OCI-LY3 (cell line): ENCODE results near the gene IL13RA1.
"Not testable (repeated sequence)": the region's sequence is repeated elsewhere in the genome, so short reads cannot be mapped to it uniquely, and the experiment has no call there.

ENCODE experiments used
- H2AFZ ChIP-seq: fragments of 200-600, 300-600 bp; shearing (Covaris generic); 2 replicates; pipeline ENCODE4 v1.6.0; 2014; ENCODE audit warnings: antibody characterized with exemption, low read depth, low read length
- H3K27ac ChIP-seq: fragments of 200-600, 300-600 bp; sonication (generic); 2 replicates; pipeline ENCODE4 v1.5.1; 2014; ENCODE audit warnings: mild to moderate bottlenecking, low read length, moderate library complexity, mixed read lengths
- H3K27me3 ChIP-seq: fragments of 200-600, 300-600 bp; sonication (generic); 2 replicates; pipeline ENCODE4 v1.6.1; 2014; ENCODE audit warnings: low read depth, low read length, mixed read lengths
- H3K36me3 ChIP-seq: fragments of 200-600, 300-600 bp; sonication (generic); replicated peaks from 2 replicates; pipeline ENCODE3; 2014; ENCODE audit warnings: low read depth, low read length, mixed read lengths
- H3K4me1 ChIP-seq: fragments of 300-600, 200-600 bp; sonication (generic); 2 replicates; pipeline ENCODE4 v1.6.1; 2014; ENCODE audit warnings: low read length, mixed read lengths
- H3K4me2 ChIP-seq: fragments of 200-600, 300-600 bp; sonication (generic); 2 replicates; pipeline ENCODE4 v1.6.1; 2014; ENCODE audit warnings: low read length, mixed read lengths
- H3K4me3 ChIP-seq: fragments of 300-600, 200-600 bp; sonication (generic); 2 replicates; pipeline ENCODE4 v1.5.1; 2014; ENCODE audit warnings: antibody characterized with exemption, mild to moderate bottlenecking, low read length, moderate library complexity
- H3K79me2 ChIP-seq: fragments of 300-600, 200-600 bp; shearing (Covaris generic); 2 replicates; pipeline ENCODE4 v1.6.1; 2014; ENCODE audit warnings: mild to moderate bottlenecking, low read length, mixed read lengths
- H3K9ac ChIP-seq: fragments of 300-600, 200-600 bp; shearing (Covaris generic); 2 replicates; pipeline ENCODE4 v1.6.0; 2014; ENCODE audit warnings: mild to moderate bottlenecking, low read length, moderate library complexity
- H3K9me3 ChIP-seq: fragments of 200-600, 300-600 bp; shearing (Covaris generic); 2 replicates; pipeline ENCODE4 v1.6.1; 2014; ENCODE audit warnings: low read length, mixed read lengths; ENCODE audit not compliant: insufficient read depth
- H4K20me1 ChIP-seq: fragments of 200-600, 300-600 bp; sonication (generic); 2 replicates; pipeline ENCODE4 v1.6.1; 2016; ENCODE audit warnings: low read length, mixed read lengths; ENCODE audit not compliant: insufficient read depth
- CTCF ChIP-seq: fragments of 200-600, 300-600 bp; sonication (generic); IDR thresholded peaks from 2 replicates; pipeline ENCODE4 v1.5.1; 2014; ENCODE audit warnings: antibody characterized with exemption, low read length, low read depth
- EZH2phosphoT487 ChIP-seq: fragments of 200-600 bp; shearing (Covaris generic); IDR thresholded peaks from 2 replicates; pipeline ENCODE4 v1.6.1; 2018; ENCODE audit warnings: antibody characterized with exemption, mixed run types, low read depth

Gene IL13RA1

GRCh38 chrX:118729042-118729652 is 1.7 kb downstream of the IL13RA1 start:
- Histone ChIP-seq H3K9ac (no peak overlapping the region), H3K4me3 (no peak overlapping the region), H3K9me3 (0 out of 2 replicates have a peak, but pooled peaks cover 6% of the 10 kb centered on the region), H3K27ac (no peak overlapping the region), H4K20me1 (no peaks in the 10 kb centered on the region), H3K79me2 (no peaks in the 10 kb centered on the region), H3K36me3 (no peaks in the 10 kb centered on the region), H3K4me1 (peaks cover 19% of the 10 kb centered on the region), H3K4me2 (no peak overlapping the region), H2AFZ (no peak overlapping the region), H3K27me3 (peaks cover 24% of the 10 kb centered on the region)
- TF ChIP-seq CTCF, result no peak
- no peak for TF ChIP-seq EZH2phosphoT487

- H3K9ac ChIP-seq, result no peak overlapping the region
Measured at GRCh38 chrX:118730500-118731247, 3.3 kb downstream of the IL13RA1 start.

GRCh38 chrX:118732551-118732950 is 5.1 kb downstream of the IL13RA1 start:
- H3K36me3 ChIP-seq, H3K4me2 ChIP-seq, H4K20me1 ChIP-seq, H3K9ac ChIP-seq, H3K79me2 ChIP-seq, H3K27ac ChIP-seq, H2AFZ ChIP-seq, H3K4me3 ChIP-seq: not testable (repeated sequence)
- Histone ChIP-seq H3K27me3 (peaks cover 15% of the 10 kb centered on the region), H3K4me1 (peaks cover 15% of the 10 kb centered on the region), H3K9me3 (peaks cover 16% of the 10 kb centered on the region; the same call in 1 of the 2 replicates)

More at GRCh38 chrX:118730500-118731247, 3.3 kb downstream of the IL13RA1 start:
- H3K4me2 ChIP-seq, result no peak overlapping the region
- H3K79me2 ChIP-seq, result no peaks in the 10 kb centered on the region
- H3K4me3 ChIP-seq, result no peak overlapping the region
- H3K27me3 ChIP-seq, result peaks cover 24% of the 10 kb centered on the region
- H4K20me1 ChIP-seq, result no peaks in the 10 kb centered on the region
- no peak overlapping the region for H3K27ac ChIP-seq
- H2AFZ ChIP-seq, result no peak overlapping the region
- H3K36me3 ChIP-seq, result no peaks in the 10 kb centered on the region
- peaks cover 21% of the 10 kb centered on the region for H3K4me1 ChIP-seq
- TF ChIP-seq CTCF, result no peak
- H3K9me3 ChIP-seq, result peaks cover 13% of the 10 kb centered on the region; the same call in 1 of the 2 replicates

- no peaks in the 10 kb centered on the region for H3K79me2 ChIP-seq
- H3K27me3 ChIP-seq, result peaks cover 5% of the 10 kb centered on the region; the same call in 1 of the 2 replicates
- no peaks in the 10 kb centered on the region for H4K20me1 ChIP-seq
- H2AFZ ChIP-seq, result no peak overlapping the region
- no peak overlapping the region for H3K9ac ChIP-seq
- H3K36me3 ChIP-seq, result peaks cover 6% of the 10 kb centered on the region
- peaks cover 24% of the 10 kb centered on the region for H3K4me1 ChIP-seq
- H3K4me3 ChIP-seq, result no peak overlapping the region
- no peak for TF ChIP-seq EZH2phosphoT487
- TF ChIP-seq CTCF, result no peak
- no peak overlapping the region for H3K27ac ChIP-seq
- peak overlapping the region; percentile 17; the same call in 1 of the 2 replicates for H3K4me2 ChIP-seq
- H3K9me3 ChIP-seq, result peaks cover 18% of the 10 kb centered on the region; the same call in 1 of the 2 replicates
Measured at GRCh38 chrX:118734909-118735308, 7.5 kb downstream of the IL13RA1 start.
